ENCODE measurements around the gene TMEM72. TPM values are rescaled to one million over a fixed set of nuclear protein-coding genes. Genes with fewer than 3 reads are reported as not detected.
"Not testable (repeated sequence)": the region's sequence is repeated elsewhere in the genome, so short reads cannot be mapped to it uniquely, and the experiment has no call there.

Gene TMEM72
- polyA plus RNA-seq (ENCODE audit: low read depth in 6 of 6) = not detected

DNA sequence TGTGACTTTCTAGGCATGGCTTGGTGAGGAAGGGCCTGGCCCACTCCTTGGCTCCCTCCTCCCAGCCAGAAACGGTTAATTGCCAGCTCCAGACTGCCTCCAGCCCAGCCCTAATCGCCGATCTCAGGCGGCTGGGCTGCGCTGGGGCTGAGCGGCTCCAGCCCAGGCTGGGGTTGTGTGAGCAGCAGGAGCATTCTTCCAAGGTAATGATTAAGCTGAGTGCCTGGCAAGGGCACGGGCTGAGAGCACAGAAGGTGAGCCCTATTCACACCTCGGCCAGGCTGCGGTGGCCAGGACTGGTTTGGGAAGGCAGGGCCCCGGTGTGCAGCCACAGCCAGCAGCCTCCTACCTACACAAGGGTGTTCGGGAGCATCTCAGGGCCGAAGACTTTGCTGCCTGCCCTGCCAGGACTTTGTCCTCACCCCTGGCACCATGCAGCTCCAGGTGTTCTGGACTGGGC lies at the start of gene TMEM72:
TSS of gene TMEM72 (plus strand) at position 257 of the 460 bp plus-strand sequence. CDS start at position 433, 176 bp downstream.
- no peak for ATAC-seq (ENCODE audit: low read depth in 2 of 2)
- H3K27ac Mint-ChIP-seq = peak within 1 kb of the TSS in 1 of 6 donors; percentile 44
- peaks cover 7 to 16% (median 12%) of the 10 kb centered on the region in 3 donors for H3K4me1 Mint-ChIP-seq

DNA sequence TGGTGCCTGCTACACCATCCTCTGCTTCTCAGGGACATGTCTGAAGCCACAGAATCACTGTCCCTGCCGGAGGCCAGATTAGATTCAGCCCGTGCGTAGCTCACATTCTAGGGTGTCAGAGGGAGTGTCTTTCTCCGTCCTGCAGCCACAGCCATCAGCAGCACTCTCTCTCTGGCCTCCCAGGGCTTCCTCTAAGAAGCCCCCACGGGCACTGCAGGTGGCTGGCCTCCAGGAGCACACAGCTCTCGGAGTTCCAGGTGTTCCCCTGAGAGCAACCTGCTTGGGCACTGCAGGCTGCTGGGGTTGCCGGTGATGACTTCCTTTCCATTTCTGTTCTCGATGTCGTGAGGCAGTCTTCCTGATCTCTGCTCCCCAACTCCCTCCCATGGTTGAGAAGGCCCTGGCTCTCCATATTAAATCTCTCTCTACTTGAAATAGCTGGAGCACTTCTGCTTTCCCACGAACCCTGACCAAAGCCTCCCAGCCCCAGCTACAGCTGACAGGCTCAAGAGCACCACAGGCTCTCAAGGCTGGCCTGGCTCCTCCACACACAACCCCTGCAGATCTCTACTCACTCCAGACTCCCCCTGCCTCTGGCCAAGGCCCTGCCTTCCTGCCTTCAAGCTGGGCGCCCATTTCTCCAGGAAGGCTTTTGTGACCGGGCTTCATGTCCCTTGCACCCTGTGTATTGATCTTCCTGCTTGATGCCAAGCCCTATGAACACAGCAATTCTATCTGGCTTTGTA lies 49.0 kb upstream of the TMEM72 start:
- Mint-ChIP-seq H3K27me3 (peaks cover 37 to 55% (median 55%) of the 10 kb centered on the region in 3 donors), H3K27ac (no peak overlapping the region)
- no peak for ATAC-seq (ENCODE audit: low read depth in 2 of 2)

More for the DNA sequence above, at the start of gene TMEM72:
- DNase-seq = no peak
- peak within 1 kb of the TSS in 1 of 8 donors; percentile 29 for H3K4me3 Mint-ChIP-seq
- H3K9me3 Mint-ChIP-seq = no peaks in the 10 kb centered on the region
- peaks cover 0 to 11% (median 0%) of the 10 kb centered on the region in 3 donors for H3K27me3 Mint-ChIP-seq
- no peaks in the 10 kb centered on the region for H3K36me3 Mint-ChIP-seq

GRCh38 chr10:44862924-44863323 lies 48.2 kb upstream of the TMEM72 start:
- peak overlapping the region in 4 of 8 donors; percentile 15 to 64 (median 48) for H3K4me3 Mint-ChIP-seq
- H3K27me3 Mint-ChIP-seq = peaks cover 41 to 55% (median 55%) of the 10 kb centered on the region in 3 donors
- H3K27ac Mint-ChIP-seq = no peak overlapping the region
- no peaks in the 10 kb centered on the region for H3K9me3 Mint-ChIP-seq
- DNase-seq (no peak), ATAC-seq (ENCODE audit: low read depth in 2 of 2) (no peak)
- H3K4me1 Mint-ChIP-seq = peaks cover 16 to 22% (median 16%) of the 10 kb centered on the region in 3 donors
- H3K36me3 Mint-ChIP-seq = no peaks in the 10 kb centered on the region

More for the DNA sequence above, 49.0 kb upstream of the TMEM72 start:
- Mint-ChIP-seq H3K36me3 (no peaks in the 10 kb centered on the region), H3K9me3 (no peaks in the 10 kb centered on the region), H3K4me3 (no peak overlapping the region), H3K4me1 (peaks cover 16 to 22% (median 16%) of the 10 kb centered on the region in 3 donors)
- no peak for DNase-seq

- DNase-seq (no peak), ATAC-seq (ENCODE audit: low read depth in 2 of 2) (no peak)
- H3K4me3 Mint-ChIP-seq = peak overlapping the region; percentile 50 to 96 (median 87)
- no peaks in the 10 kb centered on the region for H3K9me3 Mint-ChIP-seq
- H3K27me3 Mint-ChIP-seq = peaks cover 44 to 56% (median 55%) of the 10 kb centered on the region in 3 donors
- H3K36me3 Mint-ChIP-seq = no peaks in the 10 kb centered on the region
- peaks cover 16 to 22% (median 16%) of the 10 kb centered on the region in 3 donors for H3K4me1 Mint-ChIP-seq
- H3K27ac Mint-ChIP-seq = peak overlapping the region in 1 of 6 donors; percentile 28
These were observed 47.6 kb upstream of the TMEM72 start for GRCh38 chr10:44863344-44864047.

DNA sequence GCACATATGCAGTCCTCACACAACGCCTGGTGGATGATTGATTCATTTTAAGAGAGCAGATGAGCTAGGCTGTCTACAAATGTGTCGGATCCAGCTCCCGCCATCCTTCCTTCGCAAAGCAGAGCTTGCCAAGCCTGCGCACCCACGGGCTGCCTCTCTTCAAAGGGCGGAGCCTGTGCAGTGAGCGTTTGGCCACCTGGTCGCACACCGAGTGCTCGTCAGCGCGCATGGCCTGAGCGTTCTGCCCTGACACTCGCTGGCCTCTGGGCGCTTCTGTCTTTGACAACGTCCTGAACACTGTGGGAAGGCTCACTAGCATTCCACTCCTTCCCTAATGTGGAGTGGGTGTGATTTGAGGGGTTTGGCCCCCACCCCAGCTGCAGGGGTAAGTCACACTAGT lies 47.1 kb upstream of the TMEM72 start:
- Mint-ChIP-seq H3K9me3 (no peaks in the 10 kb centered on the region), H3K27me3 (peaks cover 49 to 61% (median 60%) of the 10 kb centered on the region in 3 donors), H3K36me3 (no peaks in the 10 kb centered on the region), H3K27ac (peak overlapping the region in 1 of 6 donors; percentile 69), H3K4me1 (peaks cover 16 to 22% (median 16%) of the 10 kb centered on the region in 3 donors), H3K4me3 (peak overlapping the region; percentile 57 to 96 (median 89))
- DNase-seq (peak; percentile 15), ATAC-seq (ENCODE audit: low read depth in 2 of 2) (peak; percentile 53 to 55)

GRCh38 chr10:44864637-44865288 lies 46.4 kb upstream of the TMEM72 start:
- ATAC-seq (ENCODE audit: low read depth in 2 of 2) = peak; percentile 80 to 83
- H3K4me3 Mint-ChIP-seq = peak overlapping the region; percentile 57 to 96 (median 89)
- no peaks in the 10 kb centered on the region for H3K36me3 Mint-ChIP-seq
- no peaks in the 10 kb centered on the region for H3K9me3 Mint-ChIP-seq
- peaks cover 16 to 22% (median 16%) of the 10 kb centered on the region in 3 donors for H3K4me1 Mint-ChIP-seq
- peak overlapping the region in 3 of 6 donors; percentile 69 to 95 (median 85) for H3K27ac Mint-ChIP-seq
- peaks cover 51 to 68% (median 67%) of the 10 kb centered on the region in 3 donors for H3K27me3 Mint-ChIP-seq
- DNase-seq = peak; percentile 71

GRCh38 chr10:44865289-44865671 lies 45.9 kb upstream of the TMEM72 start:
- no peak overlapping the region for H3K27ac Mint-ChIP-seq

GRCh38 chr10:44866367-44866766 lies 44.8 kb upstream of the TMEM72 start:
- not testable (repeated sequence) for DNase-seq; H3K36me3 Mint-ChIP-seq; H3K9me3 Mint-ChIP-seq; ATAC-seq (ENCODE audit: low read depth in 2 of 2); H3K27ac Mint-ChIP-seq
- peak overlapping the region in 3 of 8 donors; percentile 8 to 51 (median 28) for H3K4me3 Mint-ChIP-seq
- peaks cover 16 to 22% (median 16%) of the 10 kb centered on the region in 3 donors for H3K4me1 Mint-ChIP-seq
- peaks cover 51 to 67% (median 64%) of the 10 kb centered on the region in 3 donors for H3K27me3 Mint-ChIP-seq

More at GRCh38 chr10:44865289-44865671, 45.9 kb upstream of the TMEM72 start:
- ATAC-seq (ENCODE audit: low read depth in 2 of 2) = no peak
- Mint-ChIP-seq H3K36me3 (no peaks in the 10 kb centered on the region), H3K4me1 (peaks cover 16 to 22% (median 16%) of the 10 kb centered on the region in 3 donors), H3K9me3 (no peaks in the 10 kb centered on the region), H3K4me3 (peak overlapping the region in 5 of 8 donors; percentile 57 to 92 (median 86)), H3K27me3 (peaks cover 51 to 72% (median 72%) of the 10 kb centered on the region in 3 donors)
- no peak for DNase-seq

DNA sequence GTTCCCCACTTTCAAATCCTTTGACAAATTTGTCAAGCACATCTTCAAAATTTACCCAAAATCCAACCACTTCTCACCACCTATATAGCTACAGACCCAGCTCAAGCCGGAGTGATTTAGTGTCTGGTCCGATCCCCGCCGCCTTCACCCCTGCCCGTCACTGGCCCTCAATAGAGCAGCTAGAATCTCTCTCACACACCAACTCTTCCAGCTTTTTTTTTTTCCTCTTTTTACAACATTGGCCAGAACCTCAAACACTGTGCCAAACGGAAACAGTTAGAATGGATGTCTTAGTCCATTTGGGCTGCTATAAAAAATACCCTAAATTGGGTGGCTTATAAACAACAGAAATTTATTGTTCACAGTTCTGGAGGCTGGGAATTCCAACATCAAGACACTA lies 41.1 kb upstream of the TMEM72 start:
- peaks cover 33 to 36% (median 35%) of the 10 kb centered on the region in 3 donors for H3K27me3 Mint-ChIP-seq
- H3K4me1 Mint-ChIP-seq = peaks cover 0 to under 1% (median 0%) of the 10 kb centered on the region in 3 donors
- DNase-seq (no peak), ATAC-seq (ENCODE audit: low read depth in 2 of 2) (no peak)
- no peak overlapping the region for H3K4me3 Mint-ChIP-seq
- no peaks in the 10 kb centered on the region for H3K36me3 Mint-ChIP-seq
- H3K27ac Mint-ChIP-seq = no peak overlapping the region
- no peaks in the 10 kb centered on the region for H3K9me3 Mint-ChIP-seq

DNA sequence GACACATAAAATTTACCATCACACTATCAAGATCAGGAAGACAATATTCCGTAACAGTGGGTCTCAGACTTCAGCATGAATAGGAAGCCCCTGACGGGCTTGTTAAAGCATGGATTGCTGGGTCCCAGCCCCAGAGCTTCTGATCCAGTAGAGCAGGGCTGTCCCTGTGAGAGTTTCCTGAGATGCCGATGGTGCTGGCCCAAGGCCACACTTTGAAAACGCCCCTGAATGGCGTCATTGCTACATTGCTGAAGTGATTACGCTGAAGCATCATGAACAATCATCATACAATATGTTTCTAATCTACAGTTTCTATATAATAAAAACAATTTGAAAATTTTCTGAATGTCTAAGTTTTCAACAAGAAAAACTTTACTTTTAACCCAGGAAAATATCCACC lies 38.0 kb upstream of the TMEM72 start:
- no peak overlapping the region for H3K4me3 Mint-ChIP-seq
- H3K27ac Mint-ChIP-seq = no peak overlapping the region
- DNase-seq (no peak), ATAC-seq (ENCODE audit: low read depth in 2 of 2) (no peak)
- no peaks in the 10 kb centered on the region for H3K4me1 Mint-ChIP-seq
- H3K9me3 Mint-ChIP-seq = no peaks in the 10 kb centered on the region
- peaks cover 9 to 19% (median 17%) of the 10 kb centered on the region in 3 donors for H3K27me3 Mint-ChIP-seq
- H3K36me3 Mint-ChIP-seq = no peaks in the 10 kb centered on the region

DNA sequence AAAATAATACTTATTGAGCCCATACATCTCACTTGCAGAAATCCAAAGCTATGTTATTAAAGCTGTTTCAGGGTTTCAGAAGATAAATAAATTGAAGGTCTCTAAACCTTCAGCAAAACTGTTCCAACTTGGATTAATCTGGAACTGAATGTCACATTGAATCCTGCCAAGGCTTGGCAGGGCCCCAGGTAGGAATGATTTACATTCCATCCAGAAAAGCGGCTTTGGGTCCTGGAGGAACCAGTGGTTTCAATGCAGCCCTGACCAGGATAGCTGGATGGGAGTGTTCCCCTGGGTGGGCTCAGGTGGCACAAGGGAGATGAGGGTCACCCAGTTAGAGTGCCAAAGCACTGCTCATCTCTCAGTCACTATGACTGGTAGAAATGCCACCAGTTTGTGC lies 37.0 kb upstream of the TMEM72 start:
- Mint-ChIP-seq H3K4me1 (peaks cover 6 to 7% (median 7%) of the 10 kb centered on the region in 3 donors), H3K27me3 (peaks cover under 1 to 15% (median 15%) of the 10 kb centered on the region in 3 donors), H3K36me3 (no peaks in the 10 kb centered on the region), H3K9me3 (no peaks in the 10 kb centered on the region), H3K4me3 (no peak overlapping the region), H3K27ac (no peak overlapping the region)
- DNase-seq = no peak
- ATAC-seq (ENCODE audit: low read depth in 2 of 2) = no peak

- H3K4me3 Mint-ChIP-seq = peak overlapping the region in 7 of 8 donors; percentile 71 to 91 (median 86)
- peaks cover 12 to 23% (median 21%) of the 10 kb centered on the region in 3 donors for H3K4me1 Mint-ChIP-seq
- peak; percentile 46 for DNase-seq
- ATAC-seq (ENCODE audit: low read depth in 2 of 2) = peak; percentile 78 to 86
- no peaks in the 10 kb centered on the region for H3K36me3 Mint-ChIP-seq
- peak overlapping the region in 2 of 6 donors; percentile 10 to 53 for H3K27ac Mint-ChIP-seq
- no peaks in the 10 kb centered on the region for H3K9me3 Mint-ChIP-seq
- peaks cover 0 to 41% (median 40%) of the 10 kb centered on the region in 3 donors for H3K27me3 Mint-ChIP-seq
These were observed 32.2 kb upstream of the TMEM72 start for GRCh38 chr10:44878706-44879530.

Measured in naive B cell (primary cell).